ENCODE data around the gene BPTF.
"Not testable (repeated sequence)": the region's sequence is repeated elsewhere in the genome, so short reads cannot be mapped to it uniquely, and the experiment has no call there.

The BPTF gene

DNA sequence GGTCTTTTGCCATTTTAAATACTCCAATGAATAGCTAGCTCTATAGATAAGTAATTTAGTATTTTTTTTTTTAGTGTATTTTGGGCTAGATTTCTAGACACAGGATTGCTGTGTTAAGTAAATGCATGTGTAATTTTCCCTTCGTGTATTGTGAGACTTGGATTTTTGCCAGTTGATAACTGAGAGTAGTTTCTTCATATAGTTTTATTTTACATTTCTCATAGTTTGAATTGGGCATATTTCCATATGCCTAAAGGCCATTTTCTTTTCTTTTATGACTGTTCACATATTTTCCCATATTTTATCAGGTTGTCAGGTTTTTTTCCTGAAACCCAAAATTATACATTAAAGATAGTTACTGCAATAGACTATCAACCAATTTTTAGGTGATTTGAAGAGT lies 59.4 kb downstream of the BPTF start:
- Histone ChIP-seq H3K4me1 (no peaks in the 10 kb centered on the region), H3K4me3 (ENCODE audit: low read depth, low read length) (no peak overlapping the region), H3K9ac (no peak overlapping the region), H3K4me2 (ENCODE audit: low read length) (no peak overlapping the region), H3K79me2 (peaks cover 2% of the 10 kb centered on the region), H2AFZ (no peak overlapping the region), H3K27ac (no peak overlapping the region), H3K27me3 (ENCODE audit: control insufficient read depth, insufficient read depth, low read length) (no peaks in the 10 kb centered on the region), H3K36me3 (ENCODE audit: control insufficient read depth, insufficient read depth, low read length) (no peaks in the 10 kb centered on the region), H3K9me3 (ENCODE audit: control insufficient read depth, low read length) (no peaks in the 10 kb centered on the region)
- TF ChIP-seq, protein P1, sequence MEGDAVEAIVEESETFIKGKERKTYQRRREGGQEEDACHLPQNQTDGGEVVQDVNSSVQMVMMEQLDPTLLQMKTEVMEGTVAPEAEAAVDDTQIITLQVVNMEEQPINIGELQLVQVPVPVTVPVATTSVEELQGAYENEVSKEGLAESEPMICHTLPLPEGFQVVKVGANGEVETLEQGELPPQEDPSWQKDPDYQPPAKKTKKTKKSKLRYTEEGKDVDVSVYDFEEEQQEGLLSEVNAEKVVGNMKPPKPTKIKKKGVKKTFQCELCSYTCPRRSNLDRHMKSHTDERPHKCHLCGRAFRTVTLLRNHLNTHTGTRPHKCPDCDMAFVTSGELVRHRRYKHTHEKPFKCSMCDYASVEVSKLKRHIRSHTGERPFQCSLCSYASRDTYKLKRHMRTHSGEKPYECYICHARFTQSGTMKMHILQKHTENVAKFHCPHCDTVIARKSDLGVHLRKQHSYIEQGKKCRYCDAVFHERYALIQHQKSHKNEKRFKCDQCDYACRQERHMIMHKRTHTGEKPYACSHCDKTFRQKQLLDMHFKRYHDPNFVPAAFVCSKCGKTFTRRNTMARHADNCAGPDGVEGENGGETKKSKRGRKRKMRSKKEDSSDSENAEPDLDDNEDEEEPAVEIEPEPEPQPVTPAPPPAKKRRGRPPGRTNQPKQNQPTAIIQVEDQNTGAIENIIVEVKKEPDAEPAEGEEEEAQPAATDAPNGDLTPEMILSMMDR (IDR thresholded peaks at IDR 0.05): no peak

DNA sequence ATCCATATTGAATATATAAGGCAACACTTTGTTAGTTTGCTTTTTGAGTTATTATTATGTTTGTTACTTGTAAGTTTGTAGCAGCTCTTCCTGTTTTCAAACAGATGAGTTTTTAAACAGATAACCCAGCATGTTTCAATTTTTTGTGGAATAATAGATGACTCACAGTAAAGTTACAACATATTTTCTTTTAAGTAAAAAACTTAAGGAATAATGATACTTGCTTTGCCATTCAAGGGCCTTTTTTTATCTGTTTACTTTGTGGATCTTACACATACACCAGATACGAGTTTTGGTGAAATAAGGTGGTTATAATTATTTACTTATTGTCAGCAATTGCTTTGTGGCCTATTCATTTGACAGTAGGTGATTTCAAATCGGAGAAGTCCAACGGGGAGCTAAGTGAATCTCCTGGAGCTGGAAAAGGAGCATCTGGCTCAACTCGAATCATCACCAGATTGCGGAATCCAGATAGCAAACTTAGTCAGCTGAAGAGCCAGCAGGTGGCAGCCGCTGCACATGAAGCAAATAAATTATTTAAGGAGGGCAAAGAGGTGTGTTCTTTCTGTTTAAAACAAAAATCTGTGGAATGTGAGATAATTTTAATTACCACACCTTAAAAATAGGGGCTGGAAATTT lies 66.3 kb downstream of the BPTF start:
- TF ChIP-seq, protein P1 (IDR thresholded peaks at IDR 0.05): peak; percentile 6
- H3K27me3 ChIP-seq (ENCODE audit: control insufficient read depth, insufficient read depth, low read length): no peaks in the 10 kb centered on the region
- H3K9me3 ChIP-seq (ENCODE audit: control insufficient read depth, low read length): no peaks in the 10 kb centered on the region
- H3K79me2 ChIP-seq: no peaks in the 10 kb centered on the region
- H2AFZ ChIP-seq: no peak overlapping the region
- H3K9ac ChIP-seq: no peak overlapping the region
- H3K4me2 ChIP-seq (ENCODE audit: low read length): no peak overlapping the region
- no peaks in the 10 kb centered on the region for H3K36me3 ChIP-seq (ENCODE audit: control insufficient read depth, insufficient read depth, low read length)
- H3K4me3 ChIP-seq (ENCODE audit: low read depth, low read length): no peak overlapping the region
- no peaks in the 10 kb centered on the region for H3K4me1 ChIP-seq
- no peak overlapping the region for H3K27ac ChIP-seq

DNA sequence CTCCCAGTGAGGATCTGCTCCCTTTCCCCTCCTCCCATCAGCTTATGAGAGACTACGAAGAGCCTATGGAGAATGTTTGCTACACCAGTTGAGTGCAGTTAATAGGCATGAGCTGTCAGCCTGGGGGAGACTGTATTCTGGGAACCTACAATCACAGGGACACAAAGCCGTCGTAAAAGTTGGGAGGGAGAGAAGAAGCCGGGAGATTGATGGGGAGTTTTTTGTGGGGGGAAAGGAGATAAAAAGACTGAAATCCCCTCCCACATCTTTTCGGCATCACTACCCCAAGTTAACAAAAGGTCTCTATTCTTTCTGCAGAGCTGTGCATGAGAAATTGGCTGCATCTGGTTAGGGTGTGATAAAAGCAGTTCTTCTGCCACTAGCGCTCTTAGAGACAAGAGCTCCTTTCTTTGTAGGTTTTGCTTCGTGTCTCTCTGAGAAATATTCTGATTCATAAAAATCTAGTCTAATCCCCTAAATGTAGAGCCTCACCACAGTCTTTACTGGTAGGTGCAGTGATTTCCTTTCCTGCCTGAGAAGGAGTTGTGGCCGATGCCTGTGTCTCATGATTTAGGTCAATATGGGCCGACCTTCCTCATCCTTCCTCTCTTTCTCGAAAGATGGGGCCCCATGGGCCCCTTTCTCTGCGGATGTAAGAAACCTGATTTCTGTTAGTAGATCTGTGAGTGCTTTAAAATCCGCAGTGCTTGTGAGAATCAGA lies 77.4 kb downstream of the BPTF start:
- Histone ChIP-seq H3K4me1 (no peaks in the 10 kb centered on the region), H3K4me3 (ENCODE audit: low read depth, low read length) (no peak overlapping the region), H3K9ac (no peak overlapping the region), H3K27me3 (ENCODE audit: control insufficient read depth, insufficient read depth, low read length) (no peaks in the 10 kb centered on the region), H3K4me2 (ENCODE audit: low read length) (no peak overlapping the region), H3K27ac (no peak overlapping the region), H3K79me2 (no peaks in the 10 kb centered on the region), H2AFZ (no peak overlapping the region), H3K36me3 (ENCODE audit: control insufficient read depth, insufficient read depth, low read length) (no peaks in the 10 kb centered on the region), H3K9me3 (ENCODE audit: control insufficient read depth, low read length) (no peaks in the 10 kb centered on the region)
- TF ChIP-seq, protein P1 (IDR thresholded peaks at IDR 0.05): no peak

DNA sequence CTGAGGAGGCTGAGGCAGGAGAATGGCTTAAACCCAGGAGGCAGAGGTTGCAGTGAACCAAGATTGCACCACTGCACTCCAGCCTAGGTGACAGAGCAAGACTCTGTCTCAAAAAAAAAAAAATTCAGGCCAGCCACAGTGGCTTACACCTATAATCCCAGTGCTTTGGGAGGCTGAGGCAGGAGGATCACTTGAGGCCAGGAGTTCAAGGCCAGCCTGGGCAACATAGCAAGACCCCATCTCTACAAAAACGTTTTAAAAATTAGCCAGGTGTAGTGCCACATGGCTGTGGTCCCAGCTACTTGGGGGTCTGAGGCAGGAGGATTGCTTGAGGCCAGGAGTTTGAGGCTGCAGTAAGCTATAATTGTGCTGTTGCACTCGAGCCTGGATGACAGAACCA lies 80.0 kb downstream of the BPTF start:
- H3K79me2 ChIP-seq; H3K4me1 ChIP-seq; H3K4me3 ChIP-seq (ENCODE audit: low read depth, low read length); H3K9me3 ChIP-seq (ENCODE audit: control insufficient read depth, low read length); H3K36me3 ChIP-seq (ENCODE audit: control insufficient read depth, insufficient read depth, low read length); H3K27ac ChIP-seq; H3K9ac ChIP-seq; H3K27me3 ChIP-seq (ENCODE audit: control insufficient read depth, insufficient read depth, low read length); H2AFZ ChIP-seq; H3K4me2 ChIP-seq (ENCODE audit: low read length): not testable (repeated sequence)

DNA sequence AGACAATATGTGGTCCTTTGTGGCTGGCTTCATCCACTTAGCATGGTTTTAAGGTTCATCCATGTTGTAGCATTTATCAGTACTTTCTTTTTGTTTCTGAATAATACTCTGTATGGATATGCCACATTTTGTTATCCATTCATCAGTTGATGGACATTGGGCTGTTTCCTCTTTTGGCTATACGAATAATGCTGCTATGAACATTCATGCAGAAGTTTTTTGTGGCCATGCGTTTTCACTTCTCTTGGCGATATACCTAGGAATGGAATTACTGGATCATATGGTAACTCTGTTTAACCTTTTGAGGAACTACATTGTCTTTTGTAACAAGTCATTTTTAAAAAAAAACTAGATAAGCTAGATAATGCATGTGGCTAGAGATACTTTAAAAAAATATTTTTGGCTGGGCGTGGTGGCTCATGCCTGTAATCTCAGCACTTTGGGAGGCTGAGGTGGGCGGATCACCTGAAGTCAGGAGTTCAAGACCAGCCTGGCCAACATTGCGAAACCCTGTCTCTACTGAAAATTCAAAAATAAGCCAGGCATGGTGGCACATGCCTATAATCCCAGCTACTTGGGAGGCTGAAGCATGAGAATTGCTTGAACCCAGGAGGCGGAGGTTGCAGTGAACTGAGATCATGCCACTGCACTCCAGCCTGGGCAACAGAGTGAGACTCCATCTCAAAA lies 85.0 kb downstream of the BPTF start:
- H3K27ac ChIP-seq; H3K4me1 ChIP-seq; H2AFZ ChIP-seq; H3K4me3 ChIP-seq (ENCODE audit: low read depth, low read length); H3K79me2 ChIP-seq; H3K27me3 ChIP-seq (ENCODE audit: control insufficient read depth, insufficient read depth, low read length); H3K36me3 ChIP-seq (ENCODE audit: control insufficient read depth, insufficient read depth, low read length); H3K4me2 ChIP-seq (ENCODE audit: low read length); H3K9ac ChIP-seq; H3K9me3 ChIP-seq (ENCODE audit: control insufficient read depth, low read length): not testable (repeated sequence)

Data from parathyroid adenoma (tissue), 2 donors.